Activated CD8-positive, alpha-beta memory T cell treated with anti-CD3 and anti-CD28 coated beads, Interleukin-2, amount 50 U/mL, for 24 hours (primary cell): ENCODE results near the gene ECE1.
"Not testable (repeated sequence)": the region's sequence is repeated elsewhere in the genome, so short reads cannot be mapped to it uniquely, and the experiment has no call there.

Source experiments
- DNase-seq: peaks from one replicate; pipeline ENCODE4 v3.0.0-alpha.2; 2020; ENCODE audit errors: extremely low read depth

ECE1 gene

DNA sequence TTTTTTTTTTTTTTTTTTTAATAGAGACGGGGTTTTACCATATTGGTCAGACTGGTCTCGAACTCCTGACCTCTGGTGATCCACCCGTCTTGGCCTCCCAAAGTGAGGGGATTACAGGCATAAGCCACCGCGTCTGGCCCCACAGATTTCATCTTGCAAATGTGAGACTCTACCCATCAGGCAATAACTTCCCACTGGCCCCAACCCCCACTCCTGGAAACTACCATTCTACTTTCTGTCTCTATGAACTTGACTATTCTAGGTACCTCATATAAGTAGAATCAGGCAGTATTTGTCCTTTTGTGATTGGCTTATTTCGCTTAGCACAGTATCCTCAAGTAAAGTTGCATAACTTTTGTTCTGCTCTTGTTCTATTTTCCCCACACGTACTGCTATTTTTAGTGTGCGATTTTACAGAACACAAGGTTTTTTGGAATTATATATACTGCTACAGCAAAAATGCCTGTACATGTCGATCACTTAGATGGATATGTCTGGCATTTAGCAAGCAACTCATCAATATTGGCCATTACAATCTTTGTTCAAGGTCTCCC, 40.2 kb downstream of the ECE1 start:
- no peak for DNase-seq

DNA sequence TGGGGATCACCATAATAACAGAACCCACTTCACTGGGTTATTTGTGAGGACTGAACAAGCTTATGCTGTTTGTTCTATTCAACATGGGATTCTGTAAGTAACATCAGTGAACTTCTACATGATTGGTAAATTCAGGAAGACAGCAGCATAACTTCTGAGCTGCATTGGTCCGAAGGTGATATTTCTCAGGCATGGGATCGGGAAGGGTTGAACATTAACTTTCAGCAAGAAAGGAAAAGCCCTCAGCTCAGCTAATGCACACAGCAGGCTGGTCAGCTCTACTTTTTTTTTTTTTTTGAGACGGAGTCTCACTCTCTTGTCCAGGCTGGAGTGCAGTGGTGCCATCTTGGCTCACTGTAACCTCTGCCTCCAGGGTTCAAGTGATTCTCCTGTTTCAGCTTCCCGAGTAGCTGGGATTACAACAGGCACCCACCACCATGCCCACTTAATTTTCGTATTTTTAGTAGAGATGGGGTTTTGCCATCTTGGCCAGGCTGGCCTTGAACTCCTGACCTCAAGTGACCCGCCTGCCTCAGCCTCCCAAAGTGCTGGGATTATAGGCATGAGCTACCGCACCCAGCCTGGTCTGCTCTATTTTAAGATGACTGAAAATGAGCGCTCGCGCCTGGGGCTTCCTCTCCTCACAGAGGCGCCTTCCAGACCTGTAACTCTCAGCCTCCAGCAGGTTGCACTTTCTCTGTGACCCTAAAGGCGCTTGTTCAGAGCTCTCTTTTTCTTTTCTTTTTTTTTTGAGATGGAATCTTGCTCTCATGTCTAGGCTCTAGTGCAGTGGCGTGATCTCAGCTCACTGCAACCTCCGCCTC, 42.2 kb downstream of the ECE1 start:
- DNase-seq: no peak

DNA sequence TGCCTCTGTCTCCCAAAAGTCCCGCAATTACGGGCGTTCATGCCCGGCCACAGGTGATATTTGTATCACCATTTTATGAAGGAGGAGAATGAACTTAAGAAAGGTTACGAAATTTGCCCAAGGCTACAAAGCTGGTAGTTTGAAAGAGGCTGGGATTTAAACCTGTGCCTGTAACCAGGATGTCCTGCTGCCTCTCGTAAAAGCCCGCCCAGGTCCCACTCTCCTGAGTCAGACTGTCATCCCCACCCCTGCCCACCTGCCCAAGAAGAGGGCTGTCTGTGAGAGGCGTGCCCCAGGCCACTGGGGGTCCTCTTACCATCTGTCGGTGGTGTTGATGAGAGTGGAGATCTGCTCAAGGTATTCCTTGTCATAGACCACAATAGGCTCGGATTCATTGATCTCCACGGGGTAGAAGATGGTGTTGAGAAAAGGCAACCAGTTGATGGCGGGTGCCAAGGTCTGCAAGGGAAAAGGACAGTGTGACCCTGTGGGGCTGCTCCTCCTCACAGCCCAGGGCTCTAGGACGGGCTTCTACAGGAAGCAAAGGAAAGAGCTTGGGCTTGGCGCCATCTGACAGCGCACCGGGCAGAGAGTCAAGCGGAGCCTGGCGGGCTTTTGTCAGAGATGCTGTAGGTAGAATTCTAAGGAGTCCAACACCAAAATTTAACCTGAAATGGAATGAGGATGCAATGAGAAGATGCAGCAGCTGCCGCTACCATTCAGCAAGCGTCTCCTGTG, 43.2 kb downstream of the ECE1 start:
- DNase-seq: no peak

DNA sequence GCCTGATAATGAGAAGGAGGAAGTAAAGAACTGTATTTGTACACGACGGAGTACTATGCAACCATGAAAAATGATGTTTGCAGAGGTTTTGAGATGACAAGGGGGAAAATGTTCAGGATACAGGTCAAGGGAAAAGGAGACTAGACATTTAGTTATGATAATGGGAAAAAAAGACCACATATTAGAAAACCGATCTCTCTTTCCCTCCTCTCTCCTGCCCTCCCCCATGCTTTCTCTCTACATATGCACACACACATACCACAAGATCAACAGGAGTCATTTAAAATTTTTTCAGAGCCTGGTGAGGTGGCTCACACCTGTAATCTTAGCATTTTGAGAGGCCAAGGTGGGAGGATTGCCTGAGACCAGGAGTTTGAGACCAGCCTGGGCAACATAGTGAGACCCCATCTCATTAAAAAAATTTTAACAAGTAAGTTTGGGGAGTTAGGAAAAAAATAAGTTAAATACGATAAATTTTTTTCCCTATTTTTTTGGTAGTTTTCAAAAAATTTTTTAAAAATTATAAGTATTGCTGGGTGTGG, 44.5 kb downstream of the ECE1 start:
- no peak for DNase-seq

DNA sequence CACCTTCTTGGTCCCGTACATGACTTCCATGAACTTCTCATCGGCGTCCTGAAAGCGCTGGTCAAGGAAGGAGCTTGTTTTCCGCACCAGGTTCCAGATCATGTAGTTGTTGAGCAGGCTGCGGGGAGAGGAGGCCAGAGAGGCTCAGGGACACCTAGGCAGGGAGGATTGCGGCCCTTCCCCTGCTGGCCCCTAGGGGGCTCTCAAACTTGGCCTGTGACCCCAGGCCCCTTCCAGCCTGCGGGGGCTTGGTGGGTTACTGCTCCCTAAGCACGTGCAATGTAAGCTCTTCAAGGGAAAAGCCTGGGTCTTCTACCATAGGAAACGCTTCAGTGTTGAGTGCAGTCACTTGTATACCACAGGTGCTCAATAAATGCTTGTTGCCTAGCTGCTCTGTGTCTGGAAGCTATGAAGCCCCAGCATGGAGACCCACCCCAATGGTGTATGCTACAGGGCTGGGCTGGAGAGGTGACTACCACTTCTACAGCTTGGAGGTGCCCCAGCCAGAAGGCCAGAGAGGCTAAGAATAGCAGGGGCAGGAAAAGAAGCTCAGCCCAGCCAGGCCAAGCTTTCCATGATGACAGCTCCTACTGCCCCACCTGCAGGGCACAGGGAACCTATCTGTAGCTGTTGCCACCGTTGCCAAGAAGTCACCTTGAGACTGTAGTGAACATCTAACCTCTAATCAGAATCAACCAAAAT, 45.1 kb downstream of the ECE1 start:
- no peak for DNase-seq

DNA sequence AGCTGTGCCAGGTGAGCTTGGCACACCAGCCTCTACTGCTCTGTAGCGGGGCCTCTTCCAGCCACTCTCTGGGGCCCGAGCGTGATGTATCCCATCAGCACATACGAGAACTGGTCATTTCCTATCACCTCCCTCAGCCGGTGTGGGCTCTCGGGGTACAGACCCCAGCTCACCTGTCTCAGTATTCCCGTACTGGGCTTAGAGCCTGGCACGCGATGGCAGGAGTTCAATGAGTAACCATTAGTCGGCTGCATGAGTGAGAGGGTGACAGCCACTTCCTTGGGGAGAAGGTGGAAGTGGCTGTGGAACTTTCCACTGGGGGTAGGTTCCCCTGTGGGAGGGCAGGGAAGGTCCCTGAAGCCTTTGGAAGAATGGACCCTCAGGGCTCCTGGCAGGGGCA, 46.1 kb downstream of the ECE1 start:
- no peak for DNase-seq

DNA sequence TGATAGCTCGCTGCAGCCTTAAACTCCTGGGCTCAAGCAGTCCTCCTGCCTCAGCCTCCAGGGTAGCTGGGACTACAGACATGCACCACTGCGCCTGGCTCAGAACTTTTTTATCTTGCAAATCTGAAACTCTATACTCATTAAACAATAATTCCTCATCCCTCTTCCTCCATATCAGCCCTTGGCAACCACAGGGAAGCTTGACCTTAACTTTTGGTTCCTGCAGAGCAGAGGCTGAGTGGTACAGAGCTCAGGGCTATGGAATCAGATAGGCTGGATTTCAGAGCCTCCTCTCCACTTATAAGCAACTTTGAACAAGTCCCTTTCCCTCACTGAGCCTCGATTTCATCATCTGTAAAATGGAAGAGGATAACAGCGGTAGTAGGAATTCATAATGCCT, 47.4 kb downstream of the ECE1 start:
- no peak for DNase-seq

DNA sequence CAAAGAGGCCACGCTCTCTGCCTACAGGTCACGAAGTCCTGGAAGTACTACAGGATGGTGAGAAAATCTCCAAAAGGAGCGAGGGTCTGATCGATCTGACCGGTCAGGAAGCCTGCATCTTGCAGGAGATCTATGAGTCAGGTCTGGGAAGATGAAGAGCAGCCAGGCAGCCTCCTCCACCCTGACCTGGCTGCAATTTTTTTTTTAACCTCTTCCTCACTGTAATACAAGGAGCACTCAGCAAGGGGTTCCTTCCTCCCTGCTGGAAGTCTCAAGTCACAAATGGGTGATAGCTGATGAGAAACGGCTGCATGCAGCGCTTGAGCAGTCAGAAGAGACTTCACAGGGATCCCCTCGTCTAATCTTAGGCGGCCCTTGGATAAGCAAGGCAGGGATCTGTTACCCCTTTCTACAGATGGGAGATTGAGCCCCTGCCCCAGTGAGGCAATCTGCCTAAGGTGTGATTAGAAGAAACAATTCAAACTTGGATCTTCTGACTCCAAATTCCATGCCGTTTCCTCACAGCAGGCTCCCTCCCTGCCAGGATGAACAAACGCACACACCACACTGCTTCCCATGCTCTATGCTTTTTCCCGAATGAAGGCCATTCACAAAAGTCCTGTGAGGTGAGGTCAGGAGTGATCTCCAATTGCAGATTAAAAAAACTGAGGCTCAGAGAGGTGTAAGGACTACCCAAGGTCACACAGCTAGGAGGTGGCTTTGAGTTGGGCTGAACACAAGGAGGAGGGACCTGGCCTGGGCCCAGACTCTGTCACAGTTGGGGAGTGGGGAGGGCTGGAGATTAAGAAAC, 48.3 kb downstream of the ECE1 start:
- DNase-seq: no peak

DNA sequence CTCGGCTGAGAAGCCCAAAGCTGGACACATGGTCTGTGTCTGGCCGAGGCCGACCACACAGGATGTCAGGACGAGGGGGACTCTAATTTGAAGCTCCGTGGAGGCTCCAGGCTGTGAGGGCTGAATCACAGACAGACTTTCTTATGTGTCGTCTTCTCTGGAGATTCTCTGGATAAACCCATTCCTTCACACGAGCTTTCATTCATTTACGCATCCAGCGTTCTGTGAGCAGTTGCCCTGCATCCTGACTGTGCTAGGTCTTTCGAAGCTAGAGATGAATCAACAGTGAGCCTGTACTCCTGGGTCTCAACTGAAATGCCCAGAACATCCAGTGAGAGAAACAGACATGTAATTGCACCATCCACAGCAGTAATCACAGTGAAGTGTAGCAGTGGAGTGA, 49.6 kb downstream of the ECE1 start:
- DNase-seq: no peak

DNA sequence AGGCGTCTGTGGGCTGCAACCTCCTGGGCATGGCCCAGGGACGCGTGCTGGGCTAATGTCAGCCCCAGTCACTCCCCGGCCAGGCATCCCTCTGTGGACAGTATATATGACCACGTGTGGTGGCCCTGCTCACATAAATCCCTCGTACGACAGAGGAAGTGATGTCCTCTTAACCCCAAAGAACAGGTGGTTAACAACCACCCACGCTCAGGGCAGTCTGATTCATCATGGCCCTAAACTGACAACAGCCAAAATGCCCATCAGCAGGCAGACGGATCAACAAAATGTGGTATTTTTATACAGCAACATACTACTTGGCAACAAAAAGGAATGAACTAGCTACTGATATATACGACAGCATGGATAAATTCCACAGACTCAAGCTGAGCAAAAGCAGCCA, 51.0 kb downstream of the ECE1 start:
- no peak for DNase-seq

DNA sequence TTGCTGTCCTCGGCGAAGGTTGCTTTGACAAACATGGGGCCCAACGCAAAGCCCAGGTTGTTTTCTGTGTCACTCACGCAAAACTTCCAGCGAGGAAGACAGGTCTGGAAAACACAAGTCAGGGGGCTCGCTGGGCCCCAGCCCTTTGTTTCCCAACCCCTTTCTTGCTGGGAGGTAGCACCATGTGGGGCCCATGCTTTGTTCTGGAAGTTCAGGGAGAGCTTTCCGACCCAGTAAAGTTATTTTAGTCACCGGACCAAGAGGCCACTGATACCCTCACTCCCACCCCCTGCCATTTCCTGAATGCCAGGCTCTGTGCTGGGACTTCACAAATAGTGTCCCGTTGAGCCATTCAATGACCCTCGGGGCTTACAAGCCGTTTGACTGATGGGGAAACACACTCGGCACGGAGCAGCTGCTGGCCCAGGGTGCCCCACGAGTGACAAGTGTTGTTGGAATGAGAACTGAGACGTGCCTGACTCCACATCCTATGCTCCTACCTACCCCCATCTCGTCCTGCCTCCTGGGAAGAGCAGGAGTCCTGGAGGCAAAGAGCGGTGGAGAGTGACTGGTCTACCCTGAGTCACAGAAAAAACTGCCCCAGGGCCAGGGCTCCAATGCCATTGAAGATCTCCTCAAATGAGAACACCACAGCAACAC, 52.0 kb downstream of the ECE1 start:
- DNase-seq: no peak

DNA sequence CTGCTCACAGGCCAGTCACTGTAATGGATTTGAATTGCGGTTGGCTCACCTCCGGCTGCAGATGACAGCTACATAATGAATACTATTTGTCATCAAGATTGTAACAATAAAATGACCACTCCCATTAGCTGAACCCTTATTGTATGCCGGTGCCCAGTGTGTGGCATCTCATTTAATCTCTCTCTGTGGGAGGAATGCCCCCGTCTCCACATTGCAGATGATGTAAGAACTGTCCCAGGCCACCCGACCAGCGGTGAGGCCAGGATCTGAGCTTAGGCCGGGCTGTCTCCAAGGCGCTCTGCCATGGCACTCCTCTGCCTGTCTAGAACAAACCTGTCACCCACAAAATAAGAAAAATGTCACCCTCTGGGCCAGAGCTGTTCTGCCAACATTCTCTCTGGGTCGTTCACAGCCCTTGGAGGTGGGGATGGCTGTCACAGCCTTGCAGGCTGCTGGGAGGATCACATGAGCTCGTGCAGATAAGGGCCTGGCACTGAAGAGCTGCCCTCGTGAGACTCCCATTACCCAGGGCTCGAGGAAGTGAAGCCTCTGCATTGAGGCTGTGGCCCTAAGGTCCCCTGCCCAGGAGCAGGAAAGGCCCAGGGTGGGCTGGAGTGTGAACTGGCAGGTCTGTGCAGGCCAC, 52.7 kb downstream of the ECE1 start:
- no peak for DNase-seq

DNA sequence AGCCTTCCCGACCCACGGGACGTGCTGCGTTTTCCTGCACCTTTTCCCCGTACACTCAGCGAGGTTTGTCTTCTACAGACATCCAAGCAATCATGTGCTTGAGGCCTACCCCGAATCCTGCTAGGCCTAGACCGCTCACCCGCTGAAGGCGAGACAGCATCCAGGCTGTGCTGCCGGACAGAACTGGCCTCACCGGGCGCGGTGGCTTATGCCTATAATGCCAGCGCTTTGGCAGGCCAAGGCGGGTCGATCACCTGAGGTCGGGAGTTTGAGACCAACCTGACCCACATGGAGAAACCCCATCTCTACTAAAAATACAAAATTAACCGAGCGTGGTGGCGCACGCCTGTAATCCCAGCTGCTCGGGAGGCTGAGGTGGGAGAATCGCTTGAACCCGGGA, 54.1 kb downstream of the ECE1 start:
- no peak for DNase-seq

DNA sequence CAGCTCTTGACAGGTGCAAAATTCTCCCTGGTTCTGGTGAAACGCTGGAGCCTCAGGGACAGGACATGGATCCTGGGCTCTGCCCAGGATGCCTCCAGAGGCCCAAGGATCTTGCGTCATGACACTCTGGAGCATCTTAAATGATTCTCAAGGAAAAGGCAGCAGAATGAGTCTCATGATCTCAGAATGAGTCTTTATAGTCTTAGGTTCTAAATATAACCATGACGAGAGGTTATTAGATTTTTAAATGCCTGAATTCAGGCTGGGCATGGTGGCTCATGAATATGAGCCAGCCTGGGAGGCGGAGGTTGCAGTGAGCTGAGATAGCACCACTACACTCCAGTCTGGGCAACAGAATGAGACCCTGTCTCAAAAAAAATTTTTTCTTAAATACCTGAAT, 55.5 kb downstream of the ECE1 start:
- DNase-seq: no peak

DNA sequence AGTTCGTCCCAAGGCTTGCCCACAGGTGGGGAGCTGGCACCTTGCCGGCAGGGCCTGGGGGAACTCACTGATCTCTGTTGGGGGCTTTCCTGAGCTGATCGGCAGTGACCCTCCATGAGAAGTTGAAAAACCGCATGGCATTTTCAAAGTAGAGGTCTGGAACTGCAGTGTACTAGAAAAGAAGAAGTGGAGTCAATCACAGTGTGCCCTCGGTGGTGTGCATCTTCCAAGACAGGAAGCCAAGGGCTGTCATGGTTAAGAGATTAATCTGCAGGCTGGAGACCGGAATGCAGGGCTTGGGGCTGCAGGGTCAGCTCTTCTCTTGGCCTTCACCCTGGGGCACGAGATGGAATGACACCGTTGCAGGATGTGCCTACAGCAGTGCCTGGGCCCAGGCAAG, 56.8 kb downstream of the ECE1 start:
- no peak for DNase-seq

DNA sequence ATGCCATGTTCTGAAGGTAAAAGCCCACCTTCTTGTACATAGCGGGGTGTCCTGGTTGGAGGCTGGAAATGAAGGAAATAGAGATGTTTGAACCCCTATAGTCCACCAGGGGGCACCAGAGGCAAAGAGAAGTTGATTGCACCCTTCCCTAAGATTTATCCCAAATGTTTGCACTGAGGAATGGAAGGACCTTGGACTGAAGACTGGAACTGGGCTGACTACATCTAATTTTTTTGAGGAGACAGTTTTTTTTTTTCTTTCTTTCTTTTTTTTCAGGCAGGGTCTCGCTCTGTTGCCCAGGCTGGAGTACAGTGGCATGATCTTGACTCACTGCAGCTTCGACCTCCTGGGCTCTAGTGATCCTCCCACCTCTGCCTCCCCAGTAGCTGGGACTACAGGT, 58.2 kb downstream of the ECE1 start:
- no peak for DNase-seq

DNA sequence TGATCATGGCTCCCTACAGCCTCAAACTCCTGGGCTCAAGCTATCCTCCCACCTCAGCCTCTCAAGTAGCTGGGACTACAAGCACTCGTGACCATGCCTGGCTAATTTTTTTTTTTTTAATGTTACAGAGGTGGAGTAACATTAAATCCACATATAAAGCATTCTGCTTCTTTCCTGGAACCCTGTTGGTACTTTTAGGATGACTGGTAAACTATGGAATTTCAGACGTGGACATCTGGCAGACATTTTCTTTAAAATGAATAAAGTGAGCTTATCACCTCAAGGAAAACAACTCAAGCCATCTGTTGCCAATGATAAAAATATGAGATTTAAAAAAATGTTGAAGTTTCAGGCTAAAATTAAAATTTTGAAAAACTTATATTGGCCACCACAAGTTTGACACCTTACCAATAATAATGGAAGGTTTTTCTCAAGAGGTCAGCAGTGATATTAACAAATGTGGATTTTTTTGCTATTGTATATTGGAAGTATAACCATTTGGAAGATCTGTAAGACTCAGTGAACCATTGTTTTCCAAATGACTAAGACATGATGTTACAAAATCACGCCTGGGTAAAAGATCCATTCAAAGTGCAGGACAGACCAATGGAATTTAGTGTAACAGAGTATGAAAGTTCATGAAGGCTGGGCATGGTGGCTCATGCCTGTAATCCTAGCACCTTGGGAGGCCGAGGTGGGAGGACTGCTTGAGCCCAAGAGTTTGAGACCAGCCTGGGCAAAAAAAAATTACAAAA, 60.8 kb downstream of the ECE1 start:
- no peak for DNase-seq

DNA sequence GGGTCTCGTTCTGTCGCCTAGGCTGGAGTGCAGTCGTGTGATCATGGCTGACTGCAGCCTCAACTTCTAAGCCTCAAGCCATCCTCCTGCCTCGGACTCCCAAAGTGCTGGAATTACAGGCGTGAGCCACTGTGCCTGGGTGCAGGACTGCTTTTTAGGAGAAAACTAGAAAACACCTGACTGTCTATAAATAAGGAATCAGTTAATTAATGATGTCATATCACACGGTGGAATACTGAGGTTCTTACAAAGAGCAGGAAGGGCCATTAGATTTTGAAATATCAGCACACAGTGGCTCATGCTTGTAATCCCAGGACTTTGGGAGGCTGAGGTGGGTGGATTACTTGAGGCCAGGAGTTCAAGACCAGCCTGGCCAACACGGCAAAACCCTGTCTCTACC, 62.0 kb downstream of the ECE1 start:
- DNase-seq: not testable (repeated sequence)

DNA sequence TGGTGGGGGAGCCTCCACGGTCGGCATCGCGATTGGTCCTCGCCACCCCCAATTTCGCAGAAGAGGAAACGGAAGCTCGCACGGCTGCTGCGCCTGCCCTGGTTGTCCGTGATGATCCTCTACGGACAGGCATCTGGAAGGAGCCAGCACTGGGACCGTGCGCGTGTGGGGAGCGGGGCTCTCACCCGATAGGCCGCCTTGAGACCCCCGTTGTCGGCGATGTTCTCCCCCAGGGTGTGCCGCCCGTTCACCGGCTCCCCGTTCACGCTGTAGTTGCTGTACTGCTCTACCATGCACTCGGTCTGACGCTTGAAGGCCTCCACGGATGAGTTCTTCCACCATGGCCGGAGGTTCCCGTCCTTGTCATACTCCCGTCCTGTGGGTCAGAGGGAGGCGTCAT, 65.2 kb downstream of the ECE1 start:
- DNase-seq: no peak

DNA sequence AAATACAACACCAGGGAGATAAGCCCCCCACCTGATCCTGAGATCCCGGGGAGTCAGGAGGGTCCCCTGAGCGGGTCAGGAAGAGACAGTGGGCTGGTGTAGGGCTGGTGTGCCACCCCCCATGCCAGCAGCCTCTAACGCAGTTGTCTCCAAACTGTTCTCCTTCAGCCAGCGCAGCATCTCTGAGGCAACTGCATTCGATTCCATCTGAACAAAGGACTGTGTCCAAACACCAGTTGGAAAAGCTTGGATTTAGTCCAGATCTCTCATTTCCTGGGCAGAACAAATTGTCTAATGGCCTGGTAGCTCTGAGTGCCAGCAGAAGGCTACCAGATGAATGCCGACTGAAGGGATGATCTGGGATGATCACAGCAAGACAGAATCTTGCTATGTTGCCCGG, 69.4 kb downstream of the ECE1 start:
- DNase-seq: no peak
